ENCODE data around the gene NPPB.

- no peak for TF ChIP-seq YY1 (IDR thresholded peaks at IDR 0.05; ENCODE audit: low read depth)
- TF ChIP-seq EP300 (IDR thresholded peaks at IDR 0.05; ENCODE audit: borderline replicate concordance), result no peak
- no peak for TF ChIP-seq CREB1 (IDR thresholded peaks at IDR 0.05; ENCODE audit: low read depth)
- no peak for TF ChIP-seq CEBPB (IDR thresholded peaks at IDR 0.05)
- TF ChIP-seq MAX (IDR thresholded peaks at IDR 0.05), result no peak
These were observed 15.9 kb upstream of the NPPB start for GRCh38 chr1:11874624-11875023.
